WI38 (cell line): Measurements from ENCODE around the gene FOXO3.

Experiments
- H3K4me3 ChIP-seq: 2 replicates; pipeline ENCODE4 v1.5.1; 2011; ENCODE audit warnings: low read depth, mild to moderate bottlenecking, control low read depth, low read length
- CTCF ChIP-seq: IDR thresholded peaks from 2 replicates; pipeline ENCODE4 v1.5.1; 2012; ENCODE audit warnings: low read depth, mild to moderate bottlenecking, control low read depth, low read length

Gene FOXO3

DNA sequence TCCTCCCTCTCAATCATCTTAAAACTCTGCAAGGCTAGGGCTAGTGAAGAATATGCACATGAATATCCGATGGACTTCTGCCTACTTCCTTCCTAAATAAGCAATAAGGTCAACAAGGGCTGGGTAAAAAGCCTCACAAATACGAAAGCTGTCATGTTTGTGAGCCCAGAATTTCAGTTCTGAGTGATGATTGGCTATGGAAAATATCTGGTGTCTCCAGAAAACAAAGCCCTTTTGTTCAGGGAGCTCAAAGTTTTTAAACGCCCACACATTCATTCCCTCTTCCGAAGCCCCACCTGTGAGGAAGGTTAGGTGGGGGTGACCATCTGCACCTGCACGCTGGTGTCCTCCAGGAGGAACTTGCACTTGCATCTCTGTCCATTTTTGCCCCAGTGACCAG is 160.6 kb downstream of the FOXO3 start:
- H3K4me3 ChIP-seq = no peak overlapping the region
- no peak for TF ChIP-seq CTCF

DNA sequence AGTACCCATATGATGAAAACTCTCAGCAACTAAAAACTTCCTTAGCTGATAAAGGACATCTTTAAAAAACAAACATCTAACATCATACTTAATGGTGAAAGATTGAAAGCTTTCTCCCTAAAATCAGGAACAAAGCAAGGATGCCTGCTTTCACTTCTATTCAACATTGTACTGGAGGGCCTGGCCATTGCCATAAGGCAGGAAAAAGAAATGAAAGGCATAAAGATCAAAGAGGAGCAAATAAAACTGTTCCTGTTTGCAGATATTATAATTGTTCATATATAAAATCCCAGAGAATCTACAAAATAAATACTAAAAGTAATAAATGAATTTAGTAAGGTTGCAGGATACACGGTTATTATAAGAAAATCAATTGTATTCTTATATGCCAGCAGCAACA is 162.9 kb downstream of the FOXO3 start:
- no peak for TF ChIP-seq CTCF
- H3K4me3 ChIP-seq = no peak overlapping the region

- no peak overlapping the region for H3K4me3 ChIP-seq
- TF ChIP-seq CTCF = no peak
Observed at GRCh38 chr6:108726726-108727339, 166.1 kb downstream of the FOXO3 start.

- H3K4me3 ChIP-seq = no peak overlapping the region
- no peak for TF ChIP-seq CTCF
Observed at GRCh38 chr6:108727966-108728730, 167.4 kb downstream of the FOXO3 start.

- no peak for TF ChIP-seq CTCF
- no peak overlapping the region for H3K4me3 ChIP-seq
Observed at GRCh38 chr6:108728826-108729225, 168.1 kb downstream of the FOXO3 start.

DNA sequence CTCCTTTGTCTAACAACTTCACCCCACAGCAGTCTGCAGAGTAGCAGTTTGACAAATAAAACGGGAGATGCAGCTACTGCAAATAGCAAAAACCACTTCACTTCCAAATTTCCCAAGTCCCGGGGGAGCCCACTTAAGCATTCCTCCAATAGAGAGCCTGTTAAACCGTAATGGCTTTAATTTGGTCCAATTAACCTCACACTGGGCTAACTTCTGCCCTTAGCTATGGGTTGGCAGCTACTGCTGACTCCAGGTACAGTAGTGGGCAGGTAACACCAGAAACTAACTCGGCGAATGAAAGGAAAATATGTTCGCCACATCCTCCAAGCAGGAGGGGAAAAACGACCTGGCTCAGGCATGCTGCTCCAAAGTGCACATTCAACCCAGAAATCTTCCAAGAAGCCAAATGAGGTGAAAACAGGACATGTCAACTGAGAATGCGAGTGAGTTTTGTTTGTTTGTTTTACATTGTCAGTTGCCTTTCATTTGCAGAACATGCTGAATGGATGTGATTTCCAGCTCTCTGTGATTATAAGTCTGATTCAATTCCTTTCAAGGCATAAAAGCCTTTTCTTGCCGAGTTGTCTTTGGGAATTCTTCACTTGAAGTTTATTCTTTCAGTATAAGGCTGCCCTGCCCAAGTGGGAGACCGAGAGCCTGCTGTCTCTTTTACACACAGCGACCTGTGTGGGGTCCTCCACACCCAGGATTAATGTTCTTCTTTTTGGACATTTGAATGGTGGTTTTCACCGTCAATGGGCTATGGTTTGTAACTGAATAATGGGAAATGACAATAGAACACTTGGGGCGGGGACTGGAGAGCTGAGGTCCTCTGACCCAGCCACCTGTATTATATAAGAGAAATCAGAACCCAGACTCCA is 170.2 kb downstream of the FOXO3 start:
- no peak overlapping the region for H3K4me3 ChIP-seq
- TF ChIP-seq CTCF = no peak
